Peyer's patch (tissue), 4 donors: ENCODE data around the gene HOXA1. TPM values are rescaled to one million over a fixed set of nuclear protein-coding genes. Genes with fewer than 3 reads are reported as not detected.

Experiments used
- DNase-seq, 3 donors: peaks; one replicate each; pipeline ENCODE4 v3.0.0-alpha.2; 2017 to 2019
- H3K27ac ChIP-seq, 4 donors: fragments of 200-600 bp; sonication (generic); one replicate each; pipeline ENCODE4 v1.5.1; 2016 to 2019
- H3K27me3 ChIP-seq, 2 donors: fragments of 200-600 bp; sonication (generic); one replicate each; pipeline ENCODE4 v1.5.1; 2019
- H3K36me3 ChIP-seq, 3 donors: fragments of 200-600 bp; sonication (generic); one replicate each; pipeline ENCODE4 v1.5.1; 2016 to 2019
- H3K4me1 ChIP-seq, 4 donors: fragments of 200-600 bp; sonication (generic); one replicate each; pipeline ENCODE4 v1.5.1; 2016 to 2019
- H3K4me3 ChIP-seq, 4 donors: fragments of 200-600 bp; sonication (generic); 1 replicate in 3 of 4; 2 replicates in 1 of 4; pipeline ENCODE4 v1.5.1; 2016 to 2019; ENCODE audit warnings: mild to moderate bottlenecking in 1 of 4
- H3K9me3 ChIP-seq, 4 donors: fragments of 200-600 bp; sonication (generic); one replicate each; pipeline ENCODE4 v1.5.1; 2016 to 2019; ENCODE audit warnings: mild to moderate bottlenecking in 1 of 4
- POLR2A ChIP-seq, 2 donors: fragments of 450-650 bp; IDR thresholded peaks; one replicate each; pipeline ENCODE4 v1.5.1; 2017; ENCODE audit warnings: antibody characterized with exemption in 2 of 2, mild to moderate bottlenecking in 2 of 2, moderate library complexity in 2 of 2
- total RNA-seq, 4 donors: library from RNA; depleted of rRNA; stranded (reverse); fragments of >200 nt; gene quantifications; one replicate each; pipeline ENCODE4 v1.1.0, GENCODE V29; 2016
- TF ChIP-seq, protein P1 (sequence below), 6 experiments: fragments of 450-650 bp in 4 of 6; fragments of 200-600 bp in 2 of 6; sonication (generic) in 1 of 6; IDR thresholded peaks; one replicate each; pipeline ENCODE4 v1.5.1; 2017 to 2019; ENCODE audit warnings: antibody characterized with exemption in 6 of 6, mild to moderate bottlenecking in 3 of 6, moderate library complexity in 1 of 6

HOXA1 gene
- 1 to 10 TPM; 1.7 to 5.3 (median 1.9) TPM for total RNA-seq

DNA sequence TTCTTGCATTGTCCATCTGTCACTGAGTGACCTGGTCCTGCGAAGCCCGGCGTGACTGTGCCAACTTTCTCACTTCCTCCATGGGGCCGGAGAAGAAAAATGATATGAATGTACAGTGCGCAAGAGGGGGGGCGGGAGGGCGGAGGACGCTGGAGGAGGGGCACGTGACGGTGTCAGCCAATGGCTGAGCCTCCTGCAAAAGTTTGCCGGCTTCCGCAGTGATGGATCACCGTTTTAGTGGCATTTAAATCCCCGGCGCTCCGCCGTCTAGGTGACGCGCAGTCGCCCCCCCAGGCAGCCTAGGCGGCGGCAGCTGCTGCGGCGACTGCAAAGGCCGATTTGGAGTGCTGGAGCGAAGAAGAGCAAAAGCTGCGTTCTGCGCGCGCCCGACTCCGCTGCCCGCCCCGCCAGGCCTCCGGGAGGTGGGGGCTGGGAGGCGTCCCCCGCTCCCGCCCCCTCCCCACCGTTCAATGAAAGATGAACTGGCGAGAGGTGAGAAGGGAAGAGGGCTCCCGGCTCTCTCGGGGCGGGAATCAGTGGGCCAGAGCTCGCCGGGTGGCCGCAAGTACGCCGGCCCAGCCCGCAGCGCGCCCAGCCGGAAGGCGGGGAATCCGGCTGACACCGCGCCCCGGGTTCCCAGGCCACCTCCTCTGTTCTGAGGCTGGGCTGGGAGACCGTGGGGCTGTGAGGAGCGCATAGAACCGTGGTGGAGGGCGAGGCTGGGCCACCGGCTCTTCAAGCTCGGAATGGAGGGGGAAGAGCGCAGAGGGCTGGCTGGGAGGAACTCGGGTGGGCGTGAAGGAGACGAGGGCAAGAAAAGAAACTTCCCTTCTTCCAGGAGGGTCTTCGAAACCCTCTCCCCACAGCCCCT lies at the start of gene HOXA1:
Gene HOXA1, minus strand, starts transcription at position 104 of the 871 bp plus-strand sequence. Its CDS starts 88 bp downstream, at position 16.
- peak; percentile 81 to 93 (median 92) for DNase-seq
- Histone ChIP-seq H3K9me3 (no peaks in the 10 kb centered on the region), H3K27ac (peak within 1 kb of the TSS; percentile 74 to 93 (median 82)), H3K36me3 (no peaks in the 10 kb centered on the region), H3K4me3 (peak within 1 kb of the TSS; percentile 75 to 87 (median 84)), H3K27me3 (no peaks in the 10 kb centered on the region), H3K4me1 (peaks cover 0 to 23% (median 5%) of the 10 kb centered on the region in 4 donors)
- TF ChIP-seq, protein P1, sequence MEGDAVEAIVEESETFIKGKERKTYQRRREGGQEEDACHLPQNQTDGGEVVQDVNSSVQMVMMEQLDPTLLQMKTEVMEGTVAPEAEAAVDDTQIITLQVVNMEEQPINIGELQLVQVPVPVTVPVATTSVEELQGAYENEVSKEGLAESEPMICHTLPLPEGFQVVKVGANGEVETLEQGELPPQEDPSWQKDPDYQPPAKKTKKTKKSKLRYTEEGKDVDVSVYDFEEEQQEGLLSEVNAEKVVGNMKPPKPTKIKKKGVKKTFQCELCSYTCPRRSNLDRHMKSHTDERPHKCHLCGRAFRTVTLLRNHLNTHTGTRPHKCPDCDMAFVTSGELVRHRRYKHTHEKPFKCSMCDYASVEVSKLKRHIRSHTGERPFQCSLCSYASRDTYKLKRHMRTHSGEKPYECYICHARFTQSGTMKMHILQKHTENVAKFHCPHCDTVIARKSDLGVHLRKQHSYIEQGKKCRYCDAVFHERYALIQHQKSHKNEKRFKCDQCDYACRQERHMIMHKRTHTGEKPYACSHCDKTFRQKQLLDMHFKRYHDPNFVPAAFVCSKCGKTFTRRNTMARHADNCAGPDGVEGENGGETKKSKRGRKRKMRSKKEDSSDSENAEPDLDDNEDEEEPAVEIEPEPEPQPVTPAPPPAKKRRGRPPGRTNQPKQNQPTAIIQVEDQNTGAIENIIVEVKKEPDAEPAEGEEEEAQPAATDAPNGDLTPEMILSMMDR (IDR thresholded peaks at IDR 0.05), result no peak
- peak; percentile 70 to 90 for TF ChIP-seq POLR2A (IDR thresholded peaks at IDR 0.05)

DNA sequence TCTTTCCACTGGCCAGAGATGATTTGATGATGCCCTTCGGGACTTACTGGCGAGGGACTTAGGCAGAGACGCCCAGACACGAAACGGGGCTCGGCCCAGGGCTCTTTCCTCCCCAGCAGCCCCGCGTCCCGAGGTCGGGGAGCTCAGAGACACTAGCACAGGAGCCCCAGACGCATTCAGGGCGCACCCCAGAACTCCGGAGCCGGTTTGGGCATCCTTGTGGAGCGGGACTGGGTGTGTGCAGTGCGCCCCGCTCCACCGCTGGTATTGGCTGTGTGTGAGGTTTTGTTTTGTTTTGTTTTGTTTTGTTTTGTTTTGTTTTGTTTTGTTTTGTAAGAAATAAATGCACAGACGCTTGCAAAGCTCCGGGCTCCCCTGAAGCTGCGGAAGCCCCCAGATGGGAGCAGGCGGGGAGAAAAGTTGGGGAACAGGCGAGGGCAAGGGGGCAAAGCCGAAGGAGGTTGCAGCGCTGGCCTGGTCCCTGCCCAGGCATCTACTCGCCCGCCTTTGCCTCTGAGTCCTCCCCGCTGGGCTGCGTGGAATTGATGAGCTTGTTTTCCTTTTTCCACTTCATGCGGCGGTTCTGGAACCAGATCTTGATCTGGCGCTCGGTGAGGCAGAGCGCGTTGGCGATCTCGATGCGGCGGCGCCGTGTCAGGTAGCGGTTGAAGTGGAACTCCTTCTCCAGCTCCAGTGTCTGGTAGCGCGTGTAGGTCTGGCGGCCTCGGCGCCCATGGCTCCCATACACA lies 49.5 kb upstream of the HOXA1 start:
- Histone ChIP-seq H3K27me3 (no peaks in the 10 kb centered on the region), H3K9me3 (no peaks in the 10 kb centered on the region), H3K4me1 (peaks cover 0 to 36% (median 5%) of the 10 kb centered on the region in 4 donors), H3K36me3 (peaks cover 0 to 9% (median 0%) of the 10 kb centered on the region in 3 donors), H3K4me3 (peak overlapping the region in 2 of 4 donors; percentile 70 to 75), H3K27ac (peak overlapping the region; percentile 42 to 96 (median 79))
- no peak for TF ChIP-seq POLR2A (IDR thresholded peaks at IDR 0.05)
- TF ChIP-seq, protein P1 (IDR thresholded peaks at IDR 0.05), result no peak
- peak; percentile 13 to 63 (median 46) for DNase-seq

DNA sequence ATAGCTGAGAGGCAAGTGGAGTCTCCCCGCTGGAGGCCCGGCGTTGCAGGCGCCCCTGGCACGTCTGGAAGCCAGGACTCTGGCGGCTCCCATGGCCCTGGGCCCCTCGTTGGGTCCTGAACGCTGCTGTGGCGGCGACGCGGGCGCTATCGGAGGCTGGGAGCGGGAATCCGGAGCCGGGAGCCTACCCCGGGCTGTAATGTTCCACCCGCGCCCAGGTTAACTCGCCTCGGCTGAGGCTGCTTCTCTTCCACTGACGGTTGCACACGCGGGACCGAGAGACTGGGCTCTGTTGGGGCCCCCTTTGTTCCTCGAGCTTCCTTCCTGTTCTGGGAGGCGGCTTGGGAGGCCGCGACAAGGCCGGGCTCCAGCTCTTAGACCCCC lies 49.0 kb upstream of the HOXA1 start:
- H3K4me1 ChIP-seq, result peaks cover 0 to 36% (median 5%) of the 10 kb centered on the region in 4 donors
- no peaks in the 10 kb centered on the region for H3K9me3 ChIP-seq
- no peaks in the 10 kb centered on the region for H3K27me3 ChIP-seq
- DNase-seq, result peak; percentile 10 to 61 (median 45)
- TF ChIP-seq, protein P1 (IDR thresholded peaks at IDR 0.05), result no peak
- no peak for TF ChIP-seq POLR2A (IDR thresholded peaks at IDR 0.05)
- H3K4me3 ChIP-seq, result peak overlapping the region in 2 of 4 donors; percentile 70 to 75
- peaks cover 0 to 9% (median 0%) of the 10 kb centered on the region in 3 donors for H3K36me3 ChIP-seq
- peak overlapping the region; percentile 42 to 96 (median 79) for H3K27ac ChIP-seq

DNA sequence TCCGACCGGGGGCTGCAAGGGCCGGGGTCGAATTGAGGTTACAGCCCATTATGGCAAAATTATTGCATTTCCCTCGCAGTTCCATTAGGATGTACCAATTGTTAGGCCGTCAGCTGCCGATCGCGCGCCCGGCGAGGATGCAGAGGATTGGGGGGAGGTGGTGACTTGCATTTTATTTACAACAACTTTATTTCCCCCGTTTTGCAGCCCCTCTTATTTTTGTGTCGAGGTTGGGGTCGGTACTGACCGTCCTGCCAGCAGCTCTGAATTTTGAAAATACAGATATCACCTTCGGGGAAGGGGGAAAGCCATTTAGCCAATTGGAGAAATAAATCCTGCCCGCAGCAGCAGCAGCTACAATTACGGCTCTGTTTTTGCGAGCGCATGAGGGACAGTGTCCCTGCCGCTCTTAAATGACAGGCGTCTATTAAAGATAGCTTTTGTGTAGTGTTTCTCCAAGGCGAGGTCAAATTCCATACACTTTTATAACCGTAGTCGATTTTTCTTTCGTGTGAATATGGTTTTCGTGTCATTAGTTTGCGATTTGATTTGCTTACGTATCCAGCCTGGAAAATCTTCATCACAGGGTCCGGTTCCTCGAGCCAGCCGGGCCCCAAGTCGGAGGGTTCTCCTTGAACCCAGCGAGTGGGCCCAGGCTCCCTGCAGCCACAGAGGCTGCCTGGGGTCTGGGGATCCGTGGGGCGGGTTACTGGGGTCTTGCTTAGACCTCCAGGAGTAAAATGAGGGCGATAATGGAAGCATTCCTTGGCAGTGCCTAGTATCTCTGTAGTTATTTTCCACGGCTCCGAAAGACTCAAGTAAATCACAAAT lies 48.4 kb upstream of the HOXA1 start:
- peak; percentile 9 to 17 for TF ChIP-seq POLR2A (IDR thresholded peaks at IDR 0.05)
- TF ChIP-seq, protein P1 (IDR thresholded peaks at IDR 0.05), result no peak
- peak in 2 of 3 donors; percentile 46 to 61 for DNase-seq
- Histone ChIP-seq H3K4me1 (peaks cover 0 to 36% (median 5%) of the 10 kb centered on the region in 4 donors), H3K4me3 (peak overlapping the region in 2 of 4 donors; percentile 70 to 75), H3K27ac (peak overlapping the region; percentile 42 to 96 (median 79)), H3K36me3 (peaks cover 0 to 9% (median 0%) of the 10 kb centered on the region in 3 donors), H3K27me3 (no peaks in the 10 kb centered on the region), H3K9me3 (no peaks in the 10 kb centered on the region)
